Breast epithelium (tissue), 4 donors: ENCODE data around the gene SLC15A3. TPM values are rescaled to one million over a fixed set of nuclear protein-coding genes. Genes with fewer than 3 reads are reported as not detected.

Experiments used
- DNase-seq, 2 donors: peaks; one replicate each; pipeline ENCODE4 v3.0.0-alpha.2; 2019; ENCODE audit warnings: low spot score in 2 of 2
- H3K27ac ChIP-seq, 2 donors: fragments of 200-600 bp; sonication (generic) in 1 of 2; one replicate each; pipeline ENCODE4 v1.5.1; 2016 to 2019; ENCODE audit warnings: mild to moderate bottlenecking in 1 of 2
- H3K27me3 ChIP-seq, 2 donors: fragments of 200-600 bp; sonication (generic) in 1 of 2; one replicate each; pipeline versions ENCODE4 v1.5.1 to v1.6.0; 2017 to 2019; ENCODE audit warnings: control low read depth in 1 of 2, mild to moderate bottlenecking in 1 of 2
- H3K36me3 ChIP-seq: fragments of 200-600 bp; one replicate; pipeline ENCODE4 v1.5.1; 2019
- H3K4me1 ChIP-seq, 2 donors: fragments of 200-600 bp; sonication (generic); one replicate each; pipeline ENCODE4 v1.5.1; 2016 to 2019; ENCODE audit warnings: control low read depth in 1 of 2
- H3K4me3 ChIP-seq, 3 donors: fragments of 200-600 bp; sonication (generic); 1 replicate in 2 of 3; 2 replicates in 1 of 3; pipeline ENCODE4 v1.5.1; 2016 to 2019; ENCODE audit warnings: mild to moderate bottlenecking in 3 of 3, moderate library complexity in 2 of 3
- H3K9me3 ChIP-seq, 2 donors: fragments of 200-600 bp; sonication (generic) in 1 of 2; one replicate each; pipeline ENCODE4 v1.5.1; 2016 to 2019; ENCODE audit warnings: control low read depth in 1 of 2
- CTCF ChIP-seq, 3 donors: fragments of 450-650 bp; IDR thresholded peaks; one replicate each; pipeline ENCODE4 v1.5.1; 2016 to 2017; ENCODE audit warnings: antibody characterized with exemption in 3 of 3, mild to moderate bottlenecking in 3 of 3, moderate library complexity in 3 of 3
- POLR2A ChIP-seq: fragments of 450-650 bp; IDR thresholded peaks from one replicate; pipeline ENCODE4 v1.6.1; 2016; ENCODE audit warnings: antibody characterized with exemption, mild to moderate bottlenecking, moderate library complexity
- POLR2AphosphoS5 ChIP-seq, 3 donors: sonication (generic); formaldehyde crosslinking; IDR thresholded peaks; one replicate each; pipeline ENCODE4 v1.6.1; 2017; ENCODE audit warnings: antibody characterized with exemption in 3 of 3
- intact Hi-C: fragments of 100-400 bp; cut with DNase I; formaldehyde crosslinking; loops from one replicate; pipeline ENCODE4 v1.15.1; 2023; ENCODE audit warnings: low total_unique reads
- total RNA-seq, 3 donors: library from RNA; depleted of rRNA; stranded (reverse); fragments of >200 nt; gene quantifications; one replicate each; pipeline ENCODE4 v1.1.0, GENCODE V29; 2016

The SLC15A3 gene
- total RNA-seq, 3 donors from 2014 or later: 8.8 to 23.2 (median 20.8) TPM

GRCh38 chr11:60899046-60899936 is 52.7 kb downstream of the SLC15A3 start:
- H3K27me3 ChIP-seq: no peaks in the 10 kb centered on the region
- no peak for DNase-seq
- TF ChIP-seq POLR2A (no peak), CTCF (IDR thresholded peaks at IDR 0.05) (peak; percentile 78 to 87 (median 86)), POLR2AphosphoS5 (IDR thresholded peaks at IDR 0.05) (no peak)
- H3K4me1 ChIP-seq: peaks cover 0 to 4% of the 10 kb centered on the region in 2 donors
- no peaks in the 10 kb centered on the region for H3K9me3 ChIP-seq
- H3K27ac ChIP-seq: no peak overlapping the region
- H3K36me3 ChIP-seq: peaks cover 21% of the 10 kb centered on the region
- intact Hi-C loops: no loop called here
- no peak overlapping the region for H3K4me3 ChIP-seq

GRCh38 chr11:60897496-60897895 is 54.5 kb downstream of the SLC15A3 start:
- DNase-seq: no peak
- no peaks in the 10 kb centered on the region for H3K27me3 ChIP-seq
- intact Hi-C loops: no loop called here
- no peak overlapping the region for H3K4me3 ChIP-seq
- no peaks in the 10 kb centered on the region for H3K4me1 ChIP-seq
- H3K9me3 ChIP-seq: no peaks in the 10 kb centered on the region
- TF ChIP-seq POLR2AphosphoS5 (IDR thresholded peaks at IDR 0.05) (no peak), POLR2A (no peak), CTCF (IDR thresholded peaks at IDR 0.05) (no peak)
- H3K27ac ChIP-seq: no peak overlapping the region
- H3K36me3 ChIP-seq: peaks cover 21% of the 10 kb centered on the region

- Histone ChIP-seq H3K4me3 (no peak overlapping the region), H3K9me3 (no peaks in the 10 kb centered on the region), H3K27ac (no peak overlapping the region), H3K27me3 (no peaks in the 10 kb centered on the region), H3K36me3 (peaks cover 19% of the 10 kb centered on the region), H3K4me1 (no peaks in the 10 kb centered on the region)
- intact Hi-C loops: no loop called here
- DNase-seq: no peak
- TF ChIP-seq POLR2AphosphoS5 (IDR thresholded peaks at IDR 0.05): no peak
- TF ChIP-seq CTCF (IDR thresholded peaks at IDR 0.05): no peak
- TF ChIP-seq POLR2A: no peak
Measured at GRCh38 chr11:60895687-60896086, 56.3 kb downstream of the SLC15A3 start.

DNA sequence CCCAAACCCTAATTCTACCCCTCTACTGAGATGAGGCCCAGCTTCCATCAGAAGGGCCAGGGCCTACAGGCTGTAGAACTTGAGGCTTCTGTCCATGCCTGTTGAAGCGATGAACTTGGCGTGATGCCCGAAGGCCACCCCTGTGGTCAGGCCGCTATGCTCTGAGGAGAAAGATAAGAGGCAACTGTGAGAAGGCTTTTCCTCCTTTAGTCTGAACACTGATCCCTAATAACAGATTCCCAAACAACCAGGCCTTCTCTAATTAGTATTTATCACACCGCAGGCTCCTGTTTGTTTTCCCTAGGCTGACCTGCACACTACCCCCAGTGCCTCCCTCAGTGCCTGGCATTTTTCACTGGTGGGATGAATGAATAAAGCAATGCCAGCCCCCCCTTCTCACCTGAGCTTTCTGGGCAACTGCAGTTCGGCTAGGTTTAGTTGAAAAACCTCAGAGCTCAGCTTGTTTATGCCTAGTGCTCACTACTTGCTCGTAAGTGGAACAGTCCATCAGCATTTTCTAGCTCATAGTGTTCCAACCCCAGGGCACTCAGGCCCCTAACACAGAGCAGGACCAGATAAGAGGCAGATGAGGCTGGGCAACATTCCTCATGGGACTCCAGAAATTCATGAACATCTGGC is 60.8 kb downstream of the SLC15A3 start:
- no peaks in the 10 kb centered on the region for H3K36me3 ChIP-seq
- no peak overlapping the region for H3K4me3 ChIP-seq
- no peaks in the 10 kb centered on the region for H3K4me1 ChIP-seq
- no peak overlapping the region for H3K27ac ChIP-seq
- no peaks in the 10 kb centered on the region for H3K27me3 ChIP-seq
- no peak for DNase-seq
- TF ChIP-seq POLR2AphosphoS5 (IDR thresholded peaks at IDR 0.05): no peak
- intact Hi-C loops: no loop called here
- H3K9me3 ChIP-seq: no peaks in the 10 kb centered on the region

DNA sequence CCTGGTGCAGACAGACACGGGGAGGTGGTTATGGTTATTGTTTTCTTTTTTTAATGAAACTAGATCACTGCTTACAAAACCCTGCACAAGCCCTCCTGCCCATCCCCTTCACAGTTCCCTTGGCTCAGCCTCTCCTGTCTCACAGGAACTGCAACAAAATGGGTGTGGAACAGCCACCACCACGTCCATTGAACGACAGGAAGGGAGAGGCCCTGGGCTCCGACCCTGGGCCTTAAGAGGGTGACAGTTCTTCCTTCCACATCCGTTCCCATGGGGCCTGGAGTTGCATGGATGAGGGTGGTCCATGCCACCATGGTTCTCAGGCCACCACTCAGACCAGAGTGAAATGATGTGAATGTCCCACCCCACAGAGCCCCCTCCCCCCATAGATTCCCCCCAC is 61.3 kb downstream of the SLC15A3 start:
- no peak for DNase-seq
- no peaks in the 10 kb centered on the region for H3K36me3 ChIP-seq
- intact Hi-C loops: no loop called here
- no peak overlapping the region for H3K4me3 ChIP-seq
- no peaks in the 10 kb centered on the region for H3K4me1 ChIP-seq
- H3K27me3 ChIP-seq: no peaks in the 10 kb centered on the region
- no peak overlapping the region for H3K27ac ChIP-seq
- no peaks in the 10 kb centered on the region for H3K9me3 ChIP-seq
- TF ChIP-seq CTCF (IDR thresholded peaks at IDR 0.05) (no peak), POLR2A (no peak), POLR2AphosphoS5 (IDR thresholded peaks at IDR 0.05) (no peak)
